Cardiac muscle cell (in vitro differentiated cells and primary cell): ENCODE measurements around the gene BCR. TPM values are rescaled to one million over a fixed set of nuclear protein-coding genes. Genes with fewer than 3 reads are reported as not detected.

Experiments used
- DNase-seq, 2 donors: peaks; one replicate each; pipeline versions ENCODE4 v3.0.0 to v3.0.0-alpha.2; 2010 to 2017; ENCODE audit warnings: low read depth in 1 of 2, low spot score in 1 of 2
- H3K27ac ChIP-seq: fragments of 200-600 bp; sonication (generic); 2 replicates; pipeline ENCODE4 v1.5.1; 2016
- H3K27me3 ChIP-seq: fragments of 200-600 bp; sonication (generic); 2 replicates; pipeline ENCODE4 v1.6.0; 2016; ENCODE audit warnings: control low read depth
- H3K36me3 ChIP-seq: fragments of 200-600 bp; sonication (generic); 2 replicates; pipeline ENCODE4 v1.5.1; 2016; ENCODE audit warnings: control low read depth
- H3K4me1 ChIP-seq: fragments of 200-600 bp; sonication (generic); 2 replicates; pipeline ENCODE4 v1.8.1; 2017; ENCODE audit warnings: low read depth, mild to moderate bottlenecking, mixed run types
- H3K4me3 ChIP-seq: fragments of 200-600 bp; sonication (generic); 2 replicates; pipeline ENCODE4 v1.5.1; 2016; ENCODE audit warnings: mild to moderate bottlenecking
- H3K9me3 ChIP-seq: fragments of 200-600 bp; sonication (generic); 2 replicates; pipeline ENCODE4 v1.5.1; 2017; ENCODE audit warnings: low read depth, mild to moderate bottlenecking, control low read depth
- polyA plus RNA-seq: library from polyadenylated mRNA; unstranded; fragments of >200 nt; fragmentation: Nextera tagmentation; extraction: Ambion mirVana; gene quantifications from 2 replicates; pipeline ENCODE4 v1.2.1, GENCODE V29; 2016
- total RNA-seq: library from RNA; depleted of rRNA; stranded (reverse); fragments of >200 nt; gene quantifications from 2 replicates; pipeline ENCODE4 v1.2.3, GENCODE V29; 2016
- TF ChIP-seq, protein P1 (sequence below): IDR thresholded peaks from 2 replicates; pipeline ENCODE4 v1.5.1; 2012; ENCODE audit warnings: low read depth, mild to moderate bottlenecking, low read length

The BCR gene
- total and polyA plus RNA-seq, 2 experiments from 2014 or later: 30.9 to 53.1 TPM

DNA sequence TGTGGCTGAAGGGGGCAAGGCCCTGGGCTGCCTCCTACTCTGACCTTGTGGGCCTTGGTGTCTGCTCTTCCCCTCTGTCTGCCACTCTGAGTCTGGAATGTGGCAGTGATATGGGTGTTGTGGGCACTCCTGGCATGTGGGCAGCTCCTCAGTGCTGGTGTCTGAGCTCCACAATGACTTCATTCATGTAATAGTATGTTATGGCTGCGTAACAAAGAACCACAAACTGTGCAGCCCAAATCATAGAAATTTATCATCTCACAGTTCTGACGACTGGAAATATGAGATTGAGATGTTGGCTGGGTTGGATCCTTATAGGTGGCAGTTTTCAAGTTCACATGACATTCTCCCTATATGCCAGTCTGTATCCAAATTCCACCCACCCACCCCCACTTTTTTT, 59.1 kb downstream of the BCR start:
- TF ChIP-seq, protein P1, sequence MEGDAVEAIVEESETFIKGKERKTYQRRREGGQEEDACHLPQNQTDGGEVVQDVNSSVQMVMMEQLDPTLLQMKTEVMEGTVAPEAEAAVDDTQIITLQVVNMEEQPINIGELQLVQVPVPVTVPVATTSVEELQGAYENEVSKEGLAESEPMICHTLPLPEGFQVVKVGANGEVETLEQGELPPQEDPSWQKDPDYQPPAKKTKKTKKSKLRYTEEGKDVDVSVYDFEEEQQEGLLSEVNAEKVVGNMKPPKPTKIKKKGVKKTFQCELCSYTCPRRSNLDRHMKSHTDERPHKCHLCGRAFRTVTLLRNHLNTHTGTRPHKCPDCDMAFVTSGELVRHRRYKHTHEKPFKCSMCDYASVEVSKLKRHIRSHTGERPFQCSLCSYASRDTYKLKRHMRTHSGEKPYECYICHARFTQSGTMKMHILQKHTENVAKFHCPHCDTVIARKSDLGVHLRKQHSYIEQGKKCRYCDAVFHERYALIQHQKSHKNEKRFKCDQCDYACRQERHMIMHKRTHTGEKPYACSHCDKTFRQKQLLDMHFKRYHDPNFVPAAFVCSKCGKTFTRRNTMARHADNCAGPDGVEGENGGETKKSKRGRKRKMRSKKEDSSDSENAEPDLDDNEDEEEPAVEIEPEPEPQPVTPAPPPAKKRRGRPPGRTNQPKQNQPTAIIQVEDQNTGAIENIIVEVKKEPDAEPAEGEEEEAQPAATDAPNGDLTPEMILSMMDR: no peak
- no peak for DNase-seq
- Histone ChIP-seq H3K27me3 (no peaks in the 10 kb centered on the region), H3K27ac (no peak overlapping the region), H3K4me3 (no peak overlapping the region), H3K4me1 (peaks cover 36% of the 10 kb centered on the region), H3K9me3 (no peaks in the 10 kb centered on the region), H3K36me3 (no peaks in the 10 kb centered on the region)

DNA sequence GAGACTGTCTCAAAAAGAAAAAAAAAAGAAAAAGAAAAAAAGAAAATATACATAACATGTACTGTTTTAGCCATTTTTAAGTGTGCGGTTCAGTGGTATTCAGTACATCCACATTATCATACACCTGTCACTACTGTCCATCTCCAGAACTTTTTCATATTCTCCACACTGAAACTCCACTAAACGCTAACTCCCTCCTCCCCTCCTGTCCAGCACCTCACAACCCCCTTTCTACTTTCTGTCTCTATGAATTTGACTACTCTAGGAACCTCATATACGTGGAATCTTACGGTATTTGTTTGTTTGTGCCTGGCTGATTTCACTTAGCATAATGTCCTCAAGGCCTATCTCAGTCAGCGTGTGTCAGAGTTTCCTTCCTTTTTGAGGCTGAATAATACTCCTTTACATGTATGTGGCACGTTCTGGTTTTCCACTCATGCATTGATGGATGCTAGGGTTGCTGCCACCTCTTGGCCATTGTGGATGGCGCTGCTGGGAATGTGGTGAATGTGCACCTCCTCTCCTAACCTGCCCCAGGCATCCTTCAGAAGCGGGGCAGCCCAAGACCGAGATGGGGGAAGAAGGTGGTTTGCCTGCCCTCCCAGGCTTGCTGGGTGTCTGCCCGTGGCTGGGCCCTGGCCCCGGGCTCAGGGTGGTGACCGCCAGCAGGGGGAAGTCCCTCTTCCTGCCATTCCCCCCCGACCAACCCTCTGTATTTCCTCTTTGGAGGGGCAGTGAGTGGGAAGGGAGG, 60.5 kb downstream of the BCR start:
- H3K36me3 ChIP-seq: no peaks in the 10 kb centered on the region
- no peak overlapping the region for H3K27ac ChIP-seq
- H3K4me1 ChIP-seq: peaks cover 36% of the 10 kb centered on the region
- DNase-seq: no peak
- H3K27me3 ChIP-seq: no peaks in the 10 kb centered on the region
- TF ChIP-seq, protein P1: peak; percentile 35
- H3K4me3 ChIP-seq: no peak overlapping the region
- H3K9me3 ChIP-seq: no peaks in the 10 kb centered on the region

DNA sequence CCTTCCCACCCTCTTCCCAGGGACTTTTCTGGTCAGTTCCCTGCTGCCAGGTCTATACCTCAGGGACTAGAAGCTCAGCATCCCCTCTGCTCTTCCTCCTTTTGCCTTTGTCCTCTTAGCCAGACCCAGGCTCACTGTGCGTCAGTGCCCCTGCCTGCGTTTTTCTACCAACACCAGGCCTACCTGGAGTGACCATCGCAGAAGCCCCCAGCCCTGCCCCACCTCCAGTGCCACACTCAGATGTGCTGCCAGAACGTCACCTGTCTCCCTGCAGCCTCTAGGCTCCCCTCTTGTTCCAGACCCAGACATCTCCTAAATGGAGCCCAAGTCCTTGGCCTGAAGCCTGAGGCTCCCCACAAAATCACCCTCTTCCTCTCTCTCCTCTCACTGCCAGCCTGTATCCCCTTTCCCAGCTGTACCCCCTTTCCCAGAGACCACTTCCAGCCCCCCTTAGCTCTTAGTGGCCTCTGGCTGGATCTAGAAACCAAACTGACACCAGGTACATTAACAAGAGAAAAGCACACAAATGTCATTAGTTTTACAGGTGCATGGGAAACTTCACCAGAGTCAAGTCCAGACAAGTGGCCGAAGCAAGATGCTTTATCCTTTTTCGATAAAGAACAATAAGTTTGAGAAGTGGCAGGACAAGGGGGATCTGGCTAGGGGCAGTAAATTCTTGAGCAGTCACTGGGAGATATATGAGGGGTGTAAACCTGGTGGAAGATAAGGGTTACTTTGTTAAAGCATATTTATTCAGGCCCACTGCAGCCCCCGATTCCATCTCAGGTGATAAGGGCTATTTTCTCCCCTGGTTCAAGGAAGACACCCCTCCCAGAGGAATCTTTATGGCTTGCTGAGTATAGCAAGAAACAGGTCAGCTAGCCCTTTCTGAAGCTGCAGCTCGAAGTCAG, 61.5 kb downstream of the BCR start:
- TF ChIP-seq, protein P1: no peak
- no peak for DNase-seq
- H3K4me3 ChIP-seq: no peak overlapping the region
- H3K27ac ChIP-seq: peak overlapping the region; percentile 81
- peaks cover 36% of the 10 kb centered on the region for H3K4me1 ChIP-seq
- H3K9me3 ChIP-seq: no peaks in the 10 kb centered on the region
- H3K27me3 ChIP-seq: no peaks in the 10 kb centered on the region
- no peaks in the 10 kb centered on the region for H3K36me3 ChIP-seq

- peak in 1 of 2 donors; percentile 64 for DNase-seq
- H3K36me3 ChIP-seq: no peaks in the 10 kb centered on the region
- TF ChIP-seq, protein P1: peak; percentile 5
- H3K9me3 ChIP-seq: no peaks in the 10 kb centered on the region
- H3K4me1 ChIP-seq: peaks cover 29% of the 10 kb centered on the region
- H3K4me3 ChIP-seq: no peak overlapping the region
- H3K27ac ChIP-seq: peak overlapping the region; percentile 81
- no peaks in the 10 kb centered on the region for H3K27me3 ChIP-seq
These were observed 62.2 kb downstream of the BCR start for GRCh38 chr22:23242473-23243001.

GRCh38 chr22:23243006-23243573, 62.8 kb downstream of the BCR start:
- peak overlapping the region; percentile 81 for H3K27ac ChIP-seq
- no peaks in the 10 kb centered on the region for H3K27me3 ChIP-seq
- peak in 1 of 2 donors; percentile 54 for DNase-seq
- H3K36me3 ChIP-seq: no peaks in the 10 kb centered on the region
- no peak overlapping the region for H3K4me3 ChIP-seq
- TF ChIP-seq, protein P1: no peak
- H3K4me1 ChIP-seq: peaks cover 25% of the 10 kb centered on the region
- no peaks in the 10 kb centered on the region for H3K9me3 ChIP-seq
